WI38 (cell line): ENCODE results near the gene CACNG5.

Experiments used
- H3K4me3 ChIP-seq: 2 replicates; pipeline ENCODE4 v1.5.1; 2011; ENCODE audit warnings: low read depth, mild to moderate bottlenecking, control low read depth, low read length
- TF ChIP-seq, protein P1 (sequence below): IDR thresholded peaks from 2 replicates; pipeline ENCODE4 v1.5.1; 2012; ENCODE audit warnings: low read depth, mild to moderate bottlenecking, control low read depth, low read length

The CACNG5 gene, protein sequence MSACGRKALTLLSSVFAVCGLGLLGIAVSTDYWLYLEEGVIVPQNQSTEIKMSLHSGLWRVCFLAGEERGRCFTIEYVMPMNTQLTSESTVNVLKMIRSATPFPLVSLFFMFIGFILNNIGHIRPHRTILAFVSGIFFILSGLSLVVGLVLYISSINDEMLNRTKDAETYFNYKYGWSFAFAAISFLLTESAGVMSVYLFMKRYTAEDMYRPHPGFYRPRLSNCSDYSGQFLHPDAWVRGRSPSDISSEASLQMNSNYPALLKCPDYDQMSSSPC

DNA sequence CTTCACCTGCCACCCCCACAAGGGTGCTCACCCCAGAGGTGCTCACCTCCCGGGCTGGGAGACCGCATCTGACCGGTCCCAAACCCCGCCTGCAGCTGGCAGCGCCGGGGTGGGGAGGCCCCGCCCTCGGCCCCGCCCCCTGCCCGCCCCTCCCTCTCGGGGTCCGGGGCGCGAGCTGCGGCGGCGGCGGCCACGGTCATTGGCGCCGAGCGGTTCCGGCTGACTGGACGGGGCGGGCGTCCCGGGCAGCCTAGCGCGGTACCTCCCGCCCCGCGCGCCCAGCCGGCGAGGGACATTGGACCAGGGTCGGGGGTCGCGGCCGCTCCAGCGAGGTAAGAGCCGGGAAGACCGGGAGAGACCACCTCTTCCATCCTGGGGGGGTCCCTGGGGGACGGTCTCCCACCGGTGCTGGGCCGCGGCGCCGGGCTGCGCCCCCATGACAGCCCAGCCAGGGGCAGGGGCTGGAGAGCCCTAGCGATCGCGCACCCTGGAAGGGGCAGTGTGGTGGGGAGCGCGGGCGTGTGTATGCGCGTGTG lies at the start of gene CACNG5:
CACNG5 (plus strand) TSS at position 199 of the 536 bp plus-strand sequence. CDS start 42,216 bp downstream, outside the sequence.
- H3K4me3 ChIP-seq: no peak within 1 kb of the TSS
- TF ChIP-seq, protein P1, sequence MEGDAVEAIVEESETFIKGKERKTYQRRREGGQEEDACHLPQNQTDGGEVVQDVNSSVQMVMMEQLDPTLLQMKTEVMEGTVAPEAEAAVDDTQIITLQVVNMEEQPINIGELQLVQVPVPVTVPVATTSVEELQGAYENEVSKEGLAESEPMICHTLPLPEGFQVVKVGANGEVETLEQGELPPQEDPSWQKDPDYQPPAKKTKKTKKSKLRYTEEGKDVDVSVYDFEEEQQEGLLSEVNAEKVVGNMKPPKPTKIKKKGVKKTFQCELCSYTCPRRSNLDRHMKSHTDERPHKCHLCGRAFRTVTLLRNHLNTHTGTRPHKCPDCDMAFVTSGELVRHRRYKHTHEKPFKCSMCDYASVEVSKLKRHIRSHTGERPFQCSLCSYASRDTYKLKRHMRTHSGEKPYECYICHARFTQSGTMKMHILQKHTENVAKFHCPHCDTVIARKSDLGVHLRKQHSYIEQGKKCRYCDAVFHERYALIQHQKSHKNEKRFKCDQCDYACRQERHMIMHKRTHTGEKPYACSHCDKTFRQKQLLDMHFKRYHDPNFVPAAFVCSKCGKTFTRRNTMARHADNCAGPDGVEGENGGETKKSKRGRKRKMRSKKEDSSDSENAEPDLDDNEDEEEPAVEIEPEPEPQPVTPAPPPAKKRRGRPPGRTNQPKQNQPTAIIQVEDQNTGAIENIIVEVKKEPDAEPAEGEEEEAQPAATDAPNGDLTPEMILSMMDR: no peak

DNA sequence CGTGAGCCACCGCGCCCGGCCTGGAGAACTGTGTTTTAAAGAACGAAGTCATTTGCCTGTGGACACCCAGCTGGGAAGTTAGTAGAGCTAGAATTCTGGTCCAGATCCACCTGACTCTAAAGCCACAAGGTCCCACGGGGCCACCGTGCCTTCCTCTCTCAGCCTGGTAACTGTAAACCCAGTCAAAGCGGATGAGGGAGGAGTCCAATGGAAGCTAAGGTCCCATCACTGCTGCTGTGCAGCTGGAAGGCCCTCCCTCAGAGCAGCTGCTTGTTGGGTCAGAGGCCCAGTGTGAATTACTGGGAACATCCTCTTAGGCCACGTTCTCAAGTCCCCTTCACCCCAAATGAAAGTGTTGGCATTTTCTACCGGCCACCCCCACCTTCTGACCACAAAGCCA lies 48.8 kb upstream of the CACNG5 start:
- H3K4me3 ChIP-seq: no peak overlapping the region
- TF ChIP-seq, protein P1: no peak

DNA sequence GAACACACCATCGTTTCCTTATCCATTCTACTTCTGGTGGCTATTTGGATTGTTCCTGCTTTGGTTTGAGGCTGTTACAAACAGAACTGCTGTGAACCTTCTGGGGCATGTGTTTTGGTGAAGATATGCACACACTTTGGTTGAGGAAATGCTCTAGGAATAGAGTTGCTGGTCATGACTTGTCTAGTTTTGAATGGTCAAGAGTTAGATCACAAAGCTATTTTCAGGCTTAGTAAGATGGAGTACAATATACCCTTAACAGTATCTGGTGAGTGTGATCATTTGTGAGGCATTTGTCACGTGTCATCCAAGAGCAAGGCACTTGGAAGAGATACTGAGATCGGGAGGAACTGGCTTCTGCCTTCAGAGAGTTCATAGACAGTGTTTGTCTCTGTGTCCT lies 47.0 kb upstream of the CACNG5 start:
- no peak overlapping the region for H3K4me3 ChIP-seq
- TF ChIP-seq, protein P1: no peak

DNA sequence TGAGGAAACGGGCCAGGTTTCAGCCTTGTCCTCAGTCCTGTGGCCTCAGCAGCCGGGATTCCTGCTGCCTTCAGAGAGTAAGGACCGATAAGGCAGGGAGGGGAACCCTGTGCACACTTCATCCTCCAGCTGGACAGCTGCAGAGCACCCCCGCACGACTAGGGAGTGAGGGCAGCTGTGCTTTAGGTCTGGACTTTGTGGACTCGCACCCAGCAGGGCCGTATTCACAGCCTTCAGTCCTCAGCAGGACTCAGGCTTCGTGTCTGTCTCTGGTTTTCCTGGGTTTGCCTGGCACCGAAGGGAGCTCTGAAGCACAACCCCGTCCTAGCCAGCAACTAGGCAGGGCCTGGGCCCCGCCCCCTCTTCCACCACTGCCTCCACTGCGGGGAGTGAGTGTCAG lies 45.8 kb upstream of the CACNG5 start:
- TF ChIP-seq, protein P1: no peak

DNA sequence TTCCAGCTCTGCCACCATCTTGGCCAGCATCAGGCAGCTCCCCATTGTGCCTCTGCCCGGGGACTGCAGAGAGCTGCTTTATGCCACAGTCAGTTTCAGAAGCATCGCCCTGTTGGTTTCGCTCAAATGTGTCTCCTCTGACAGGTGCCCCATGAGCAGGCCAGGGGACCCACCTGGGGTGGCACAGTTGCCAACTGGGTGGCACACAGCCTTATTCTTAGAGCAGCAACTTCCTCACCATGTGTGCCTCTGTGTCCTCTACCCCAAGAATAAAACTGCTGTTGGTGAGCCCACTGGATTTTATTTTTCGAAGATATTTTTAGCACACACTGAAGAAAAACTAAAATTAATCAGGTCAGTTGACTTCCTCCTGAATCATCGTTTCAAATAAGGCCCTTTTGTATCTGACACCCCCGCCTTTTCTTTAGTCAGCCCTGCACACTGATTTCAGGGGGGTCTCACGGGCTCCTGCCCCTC lies 44.9 kb upstream of the CACNG5 start:
- H3K4me3 ChIP-seq: no peak overlapping the region
- TF ChIP-seq, protein P1: no peak

More for the DNA sequence above, 45.8 kb upstream of the CACNG5 start:
- H3K4me3 ChIP-seq: no peak overlapping the region

DNA sequence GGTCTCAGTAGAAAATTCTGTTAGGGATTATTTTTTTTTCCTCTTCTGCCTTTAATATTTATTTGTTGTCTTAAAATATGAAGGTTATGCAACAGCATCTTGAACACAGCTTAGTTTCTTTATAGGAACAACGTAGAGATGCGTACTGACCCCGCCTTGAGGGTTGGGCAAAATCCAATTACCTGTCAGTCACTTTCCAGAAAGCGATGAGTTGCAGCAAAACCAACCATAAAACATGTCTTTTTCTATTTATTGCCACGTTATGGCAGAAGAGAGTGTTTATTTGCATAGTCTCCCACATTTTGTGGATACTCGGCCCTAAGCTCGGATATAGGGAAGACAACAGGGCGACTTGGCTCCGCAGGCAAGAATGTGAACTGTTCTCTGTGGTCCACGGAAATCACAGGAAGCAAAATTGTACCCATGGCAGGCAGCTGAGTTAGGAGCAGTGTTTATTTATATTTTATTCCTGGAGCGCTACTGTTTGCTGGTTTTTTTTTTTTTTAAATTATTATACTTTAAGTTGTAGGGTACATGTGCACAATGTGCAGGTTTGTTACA lies 44.3 kb upstream of the CACNG5 start:
- H3K4me3 ChIP-seq: no peak overlapping the region
- TF ChIP-seq, protein P1: no peak

DNA sequence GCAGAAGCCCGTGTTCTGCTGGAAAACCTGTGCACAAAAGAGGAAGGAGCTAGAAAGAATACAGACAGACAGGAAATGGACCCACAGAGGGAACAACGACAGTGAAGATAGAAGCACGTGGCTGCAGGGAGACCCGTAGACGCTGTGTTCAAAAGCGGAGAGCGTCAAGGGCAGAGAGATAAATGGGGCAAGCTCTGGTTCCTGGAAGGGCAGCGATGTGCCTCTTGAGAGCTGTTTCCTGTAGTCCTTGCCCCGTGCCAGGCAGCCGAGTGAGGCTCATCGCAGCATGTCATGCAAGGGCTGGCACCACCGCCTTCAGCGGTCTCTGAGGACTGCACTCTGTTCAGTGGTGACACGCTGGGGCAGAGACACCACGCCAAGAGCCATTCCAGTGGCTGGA lies 43.6 kb upstream of the CACNG5 start:
- no peak overlapping the region for H3K4me3 ChIP-seq
- TF ChIP-seq, protein P1: no peak
